ENCODE results near the gene RAB9B. TPM values are rescaled to one million over a fixed set of nuclear protein-coding genes. Genes with fewer than 3 reads are reported as not detected.

Gene RAB9B
- total and polyA plus RNA-seq, 2 donors (not counting 1 experiment from before 2014, with no cell fraction given) = 0.43 to 0.44 TPM

- Histone ChIP-seq H2AFZ (ENCODE audit: insufficient read depth, low read depth, low read length, poor library complexity, severe bottlenecking) (no peak overlapping the region), H3K4me3 (ENCODE audit: control extremely low read depth in 1 of 5, extremely low read depth in 1 of 5, insufficient read depth in 1 of 5, low read depth in 2 of 5, low read length in 4 of 5) (no peak overlapping the region), H3K79me2 (ENCODE audit: control insufficient read depth, insufficient read depth, low read length) (no peaks in the 10 kb centered on the region), H3K9ac (ENCODE audit: low read length) (no peak overlapping the region), H3K27me3 (replicated peaks in 1 of 4; ENCODE audit: control extremely low read depth in 1 of 4, control insufficient read depth in 3 of 4, insufficient read depth in 4 of 4, low read length in 3 of 4) (peaks cover 0 to 3% (median 0%) of the 10 kb centered on the region in 4 experiments), H3K27ac (ENCODE audit: low read length in 2 of 2) (no peak overlapping the region), H4K20me1 (ENCODE audit: control insufficient read depth, insufficient read depth, low read length, poor library complexity, severe bottlenecking) (no peaks in the 10 kb centered on the region), H3K4me2 (replicated peaks; ENCODE audit: low read depth, low read length, poor library complexity, severe bottlenecking) (no peak overlapping the region), H3K9me3 (ENCODE audit: control extremely low read depth in 1 of 3, control insufficient read depth in 2 of 3, insufficient read depth in 1 of 3, low read length in 2 of 3) (peaks cover 0 to 4% (median 0%) of the 10 kb centered on the region in 3 donors), H3K36me3 (replicated peaks in 1 of 2; ENCODE audit: control extremely low read depth in 1 of 2, control insufficient read depth in 1 of 2, extremely low read depth in 1 of 2, insufficient read depth in 2 of 2, low read length in 1 of 2) (no peaks in the 10 kb centered on the region), H3K4me1 (ENCODE audit: control insufficient read depth in 2 of 2, insufficient read depth in 2 of 2, low read length in 2 of 2) (peaks cover 8 to 9% of the 10 kb centered on the region in 2 donors)
- no peak overlapping the region for H3K27ac Mint-ChIP-seq
- TF ChIP-seq, protein P1, sequence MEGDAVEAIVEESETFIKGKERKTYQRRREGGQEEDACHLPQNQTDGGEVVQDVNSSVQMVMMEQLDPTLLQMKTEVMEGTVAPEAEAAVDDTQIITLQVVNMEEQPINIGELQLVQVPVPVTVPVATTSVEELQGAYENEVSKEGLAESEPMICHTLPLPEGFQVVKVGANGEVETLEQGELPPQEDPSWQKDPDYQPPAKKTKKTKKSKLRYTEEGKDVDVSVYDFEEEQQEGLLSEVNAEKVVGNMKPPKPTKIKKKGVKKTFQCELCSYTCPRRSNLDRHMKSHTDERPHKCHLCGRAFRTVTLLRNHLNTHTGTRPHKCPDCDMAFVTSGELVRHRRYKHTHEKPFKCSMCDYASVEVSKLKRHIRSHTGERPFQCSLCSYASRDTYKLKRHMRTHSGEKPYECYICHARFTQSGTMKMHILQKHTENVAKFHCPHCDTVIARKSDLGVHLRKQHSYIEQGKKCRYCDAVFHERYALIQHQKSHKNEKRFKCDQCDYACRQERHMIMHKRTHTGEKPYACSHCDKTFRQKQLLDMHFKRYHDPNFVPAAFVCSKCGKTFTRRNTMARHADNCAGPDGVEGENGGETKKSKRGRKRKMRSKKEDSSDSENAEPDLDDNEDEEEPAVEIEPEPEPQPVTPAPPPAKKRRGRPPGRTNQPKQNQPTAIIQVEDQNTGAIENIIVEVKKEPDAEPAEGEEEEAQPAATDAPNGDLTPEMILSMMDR (IDR thresholded peaks at IDR 0.05) = no peak
- TF ChIP-seq EZH2 (IDR thresholded peaks at IDR 0.05; ENCODE audit: borderline replicate concordance, insufficient read depth, low read depth, low read length, poor library complexity, severe bottlenecking) = no peak
- ATAC-seq (ENCODE audit: low read depth) (no peak), DNase-seq (no peak)
- no peaks in the 10 kb centered on the region for H3K27me3 Mint-ChIP-seq
- intact Hi-C loops (cut with micrococcal nuclease) = no loop called here
- POLR2A ChIA-PET = no interaction called here
- CTCF ChIA-PET = no interaction called here
- H3K9me3 Mint-ChIP-seq (ENCODE audit: insufficient read depth) = no peaks in the 10 kb centered on the region
- H3K4me1 Mint-ChIP-seq = peaks cover 12% of the 10 kb centered on the region
- no peak overlapping the region for H3K4me3 Mint-ChIP-seq
- no CpG with 5 or more reads among the region's 2 CpGs for WGBS (ENCODE audit: insufficient coverage)
These were observed 38.5 kb downstream of the RAB9B start for GRCh38 chrX:103793545-103793940.

GRCh38 chrX:103792916-103793544, 39.0 kb downstream of the RAB9B start:
- H3K36me3 ChIP-seq (replicated peaks in 1 of 2; ENCODE audit: control extremely low read depth in 1 of 2, control insufficient read depth in 1 of 2, extremely low read depth in 1 of 2, insufficient read depth in 2 of 2, low read length in 1 of 2) = no peaks in the 10 kb centered on the region
- peaks cover 13 to 14% of the 10 kb centered on the region in 2 donors for H3K4me1 ChIP-seq (ENCODE audit: control insufficient read depth in 2 of 2, insufficient read depth in 2 of 2, low read length in 2 of 2)
- no peak for TF ChIP-seq EZH2 (IDR thresholded peaks at IDR 0.05; ENCODE audit: borderline replicate concordance, insufficient read depth, low read depth, low read length, poor library complexity, severe bottlenecking)
- TF ChIP-seq, protein P1 (IDR thresholded peaks at IDR 0.05) = no peak
- no peaks in the 10 kb centered on the region for H3K79me2 ChIP-seq (ENCODE audit: control insufficient read depth, insufficient read depth, low read length)
- intact Hi-C loops (cut with micrococcal nuclease) = no loop called here
- H3K9me3 ChIP-seq (ENCODE audit: control extremely low read depth in 1 of 3, control insufficient read depth in 2 of 3, insufficient read depth in 1 of 3, low read length in 2 of 3) = peaks cover 0 to 4% (median 0%) of the 10 kb centered on the region in 3 donors
- H3K4me3 ChIP-seq (ENCODE audit: control extremely low read depth in 1 of 5, extremely low read depth in 1 of 5, insufficient read depth in 1 of 5, low read depth in 2 of 5, low read length in 4 of 5) = no peak overlapping the region
- Mint-ChIP-seq H3K9me3 (ENCODE audit: insufficient read depth) (no peaks in the 10 kb centered on the region), H3K4me3 (no peak overlapping the region), H3K27me3 (no peaks in the 10 kb centered on the region), H3K27ac (no peak overlapping the region), H3K4me1 (peaks cover 16% of the 10 kb centered on the region)
- H2AFZ ChIP-seq (ENCODE audit: insufficient read depth, low read depth, low read length, poor library complexity, severe bottlenecking) = no peak overlapping the region
- H4K20me1 ChIP-seq (ENCODE audit: control insufficient read depth, insufficient read depth, low read length, poor library complexity, severe bottlenecking) = no peaks in the 10 kb centered on the region
- H3K4me2 ChIP-seq (replicated peaks; ENCODE audit: low read depth, low read length, poor library complexity, severe bottlenecking) = no peak overlapping the region
- H3K27ac ChIP-seq (ENCODE audit: low read length in 2 of 2) = no peak overlapping the region
- DNase-seq = no peak
- WGBS (ENCODE audit: insufficient coverage) = no CpG with 5 or more reads among the region's 6 CpGs
- peaks cover 0 to 3% (median 0%) of the 10 kb centered on the region in 4 experiments for H3K27me3 ChIP-seq (replicated peaks in 1 of 4; ENCODE audit: control extremely low read depth in 1 of 4, control insufficient read depth in 3 of 4, insufficient read depth in 4 of 4, low read length in 3 of 4)
- no peak overlapping the region for H3K9ac ChIP-seq (ENCODE audit: low read length)
- ATAC-seq (ENCODE audit: low read depth) = no peak
- ChIA-PET CTCF (no interaction called here), POLR2A (no interaction called here)

All from B cell (primary cell).